Duodenal mucosa (tissue), 2 donors: ENCODE data around the gene TMEM97.
A peak's percentile ranks its signal among the peaks of the same experiment; 100 is the strongest.

Source experiments
- H3K27ac ChIP-seq: one replicate; pipeline ENCODE4 v1.7.0; 2013; ENCODE audit warnings: low read depth, low read length
- H3K27me3 ChIP-seq, 2 donors: one replicate each; pipeline ENCODE4 v1.7.0; 2013; ENCODE audit warnings: low read length in 2 of 2, control low read depth in 1 of 2; ENCODE audit not compliant: insufficient read depth in 2 of 2, control insufficient read depth in 1 of 2
- H3K36me3 ChIP-seq, 2 donors: one replicate each; pipeline ENCODE4 v1.7.0; 2013; ENCODE audit warnings: low read length in 2 of 2, control low read depth in 1 of 2; ENCODE audit not compliant: insufficient read depth in 2 of 2, control insufficient read depth in 1 of 2
- H3K4me1 ChIP-seq, 2 donors: one replicate each; pipeline ENCODE4 v1.7.0; 2013; ENCODE audit warnings: low read length in 2 of 2, control low read depth in 1 of 2; ENCODE audit not compliant: insufficient read depth in 2 of 2, control insufficient read depth in 1 of 2
- H3K4me3 ChIP-seq, 2 donors: one replicate each; pipeline ENCODE4 v1.7.0; 2013; ENCODE audit warnings: low read length in 2 of 2, low read depth in 1 of 2
- H3K9ac ChIP-seq, 2 donors: one replicate each; pipeline ENCODE4 v1.7.0; 2013; ENCODE audit warnings: low read length in 2 of 2, low read depth in 1 of 2
- H3K9me3 ChIP-seq, 2 donors: one replicate each; pipeline ENCODE4 v1.7.0; 2013; ENCODE audit warnings: low read length in 2 of 2, control low read depth in 1 of 2; ENCODE audit not compliant: control insufficient read depth in 1 of 2

TMEM97 gene

DNA sequence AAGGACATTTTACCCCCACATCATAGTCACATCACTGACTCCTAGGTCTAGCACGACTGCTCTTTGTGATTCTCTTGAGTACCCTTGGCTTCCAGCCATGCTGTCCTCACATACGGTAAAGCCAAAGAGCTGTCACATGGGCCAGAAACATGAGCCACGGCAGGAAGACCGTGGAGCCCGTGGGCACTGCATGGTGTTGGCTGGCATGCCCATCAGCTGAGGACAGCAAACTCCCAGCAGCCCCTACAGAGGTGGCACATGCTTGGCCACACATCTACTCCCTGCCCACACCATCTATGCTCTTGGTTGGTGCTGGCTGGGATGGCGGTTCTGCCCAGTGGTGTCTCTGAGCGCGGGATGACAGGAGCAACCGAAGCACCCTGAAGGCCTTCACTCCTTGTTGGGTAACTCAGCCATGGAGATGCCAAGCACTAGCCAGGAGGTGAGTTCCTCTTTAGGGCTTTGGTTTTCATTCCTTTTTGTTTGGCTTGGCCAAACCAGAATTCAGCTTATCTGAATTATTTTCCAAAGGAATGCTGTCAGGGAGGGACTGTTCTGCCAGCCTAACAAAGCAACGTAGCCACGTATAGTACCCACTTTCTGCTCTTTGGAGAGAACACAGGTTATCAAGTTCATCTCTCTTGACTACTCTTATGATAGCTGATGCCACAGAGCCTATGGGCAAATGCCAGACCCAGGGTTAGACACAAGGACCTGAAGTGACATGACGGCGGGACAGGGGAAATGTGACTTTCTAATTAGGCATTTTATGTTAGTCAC, 26.6 kb downstream of the TMEM97 start:
- Histone ChIP-seq H3K36me3 (peaks cover 63 to 93% of the 10 kb centered on the region in 2 donors), H3K27ac (no peak overlapping the region), H3K27me3 (no peaks in the 10 kb centered on the region), H3K9me3 (no peaks in the 10 kb centered on the region), H3K9ac (no peak overlapping the region), H3K4me3 (no peak overlapping the region), H3K4me1 (no peaks in the 10 kb centered on the region)

DNA sequence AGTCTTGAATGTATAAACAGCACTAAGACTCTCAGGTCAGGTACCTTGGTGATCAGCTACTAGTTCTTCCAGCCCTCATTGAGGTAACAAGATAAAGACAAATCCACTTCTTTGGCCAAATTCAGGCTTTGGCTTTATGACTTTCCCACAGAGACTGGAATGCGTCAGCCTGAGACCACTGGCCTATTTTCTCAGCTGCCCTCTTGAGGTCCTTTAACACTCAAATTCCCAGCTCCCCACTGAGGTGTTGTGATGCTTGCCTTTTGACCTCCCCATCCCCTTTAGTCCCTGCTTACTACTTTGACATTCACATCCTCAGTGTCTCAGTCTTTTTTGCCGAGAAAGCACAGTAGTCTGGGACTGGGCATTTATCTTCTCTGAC, 27.2 kb downstream of the TMEM97 start:
- Histone ChIP-seq H3K27ac (no peak overlapping the region), H3K4me1 (no peaks in the 10 kb centered on the region), H3K4me3 (no peak overlapping the region), H3K27me3 (no peaks in the 10 kb centered on the region), H3K9me3 (no peaks in the 10 kb centered on the region), H3K9ac (no peak overlapping the region), H3K36me3 (peaks cover 66 to 94% of the 10 kb centered on the region in 2 donors)

DNA sequence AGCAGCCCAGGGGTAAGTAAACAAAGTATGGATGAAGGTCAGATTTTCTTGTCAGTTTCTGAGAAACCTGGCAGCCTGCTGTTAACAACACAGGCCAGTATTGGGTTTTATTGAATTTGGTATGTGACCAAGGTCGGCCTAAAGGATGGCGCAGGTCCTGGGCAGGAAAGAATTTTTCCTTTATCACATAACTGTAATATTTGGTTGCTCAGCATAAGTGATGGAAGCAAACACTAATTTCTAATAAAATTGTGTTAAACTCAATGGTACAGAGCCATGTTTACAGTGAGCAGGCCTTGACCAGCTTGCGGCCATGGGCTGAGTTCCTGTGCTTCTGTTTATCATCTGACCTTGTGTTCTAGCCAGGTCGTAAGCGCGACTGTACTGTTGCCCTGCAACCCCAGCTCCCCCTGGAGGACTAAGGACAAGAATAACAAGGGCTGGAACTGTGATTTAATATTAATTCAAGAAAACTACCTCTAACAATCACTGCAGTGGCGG, 27.8 kb downstream of the TMEM97 start:
- H3K27ac ChIP-seq, result peak overlapping the region; percentile 14

DNA sequence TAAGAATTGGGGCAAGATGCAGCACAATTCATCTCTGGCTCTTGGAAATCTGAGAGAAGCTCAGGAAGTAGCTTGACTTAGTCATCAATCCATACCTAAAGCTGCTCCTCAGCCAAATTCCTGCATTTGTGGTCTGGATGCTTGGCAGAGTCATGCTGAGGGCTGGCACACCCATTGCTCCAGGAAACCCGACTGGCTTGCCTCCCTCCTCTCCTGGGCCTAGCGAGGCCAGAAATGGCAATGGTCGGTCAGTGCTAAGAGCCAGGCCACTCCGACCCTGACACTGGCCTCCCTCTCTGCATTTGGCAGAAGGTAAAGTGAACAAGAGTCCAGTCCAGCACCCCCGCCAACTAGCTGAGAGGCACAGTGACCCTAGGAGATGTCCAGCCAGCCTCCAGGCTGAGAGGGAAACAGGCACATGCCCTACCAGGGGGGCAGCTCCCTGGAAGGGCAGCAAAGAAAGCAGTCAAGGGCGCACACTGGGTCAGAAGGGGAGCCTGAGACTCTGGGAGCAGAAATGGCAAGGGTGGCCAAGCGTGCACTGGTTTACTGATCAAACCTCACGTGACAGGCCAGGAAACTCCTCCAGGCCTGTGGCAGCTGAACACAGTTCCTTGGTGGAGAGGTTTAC, 28.4 kb downstream of the TMEM97 start:
- H3K9ac ChIP-seq, result no peak overlapping the region
- H3K4me1 ChIP-seq, result no peaks in the 10 kb centered on the region
- peaks cover 62 to 90% of the 10 kb centered on the region in 2 donors for H3K36me3 ChIP-seq
- H3K4me3 ChIP-seq, result no peak overlapping the region
- no peaks in the 10 kb centered on the region for H3K9me3 ChIP-seq
- no peaks in the 10 kb centered on the region for H3K27me3 ChIP-seq
- H3K27ac ChIP-seq, result no peak overlapping the region

More for the DNA sequence above, 27.8 kb downstream of the TMEM97 start:
- no peaks in the 10 kb centered on the region for H3K27me3 ChIP-seq
- H3K9ac ChIP-seq, result no peak overlapping the region
- H3K36me3 ChIP-seq, result peaks cover 66 to 94% of the 10 kb centered on the region in 2 donors
- no peaks in the 10 kb centered on the region for H3K9me3 ChIP-seq
- no peaks in the 10 kb centered on the region for H3K4me1 ChIP-seq
- no peak overlapping the region for H3K4me3 ChIP-seq

DNA sequence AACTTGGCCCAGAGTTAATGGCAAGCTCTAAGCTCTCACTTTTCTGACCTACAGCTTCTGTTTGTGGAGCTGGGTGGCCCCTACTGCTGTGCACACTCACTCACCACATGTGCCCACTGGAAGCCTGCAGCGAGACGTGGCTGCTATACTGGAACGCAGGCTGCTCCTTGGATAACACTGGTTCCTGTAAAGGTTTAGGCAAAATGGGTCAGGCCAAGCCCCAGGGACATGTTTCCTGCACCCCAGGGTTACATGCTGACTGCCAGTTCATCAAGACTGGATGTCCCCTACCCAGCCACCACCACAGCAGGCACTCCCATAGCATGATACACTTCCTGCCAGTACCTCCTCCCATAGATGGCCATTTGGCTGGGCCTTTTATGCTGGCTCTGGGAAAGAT, 30.0 kb downstream of the TMEM97 start:
- Histone ChIP-seq H3K4me1 (no peaks in the 10 kb centered on the region), H3K9ac (no peak overlapping the region), H3K36me3 (peaks cover 63 to 86% of the 10 kb centered on the region in 2 donors), H3K27ac (no peak overlapping the region), H3K27me3 (no peaks in the 10 kb centered on the region), H3K4me3 (no peak overlapping the region), H3K9me3 (no peaks in the 10 kb centered on the region)

DNA sequence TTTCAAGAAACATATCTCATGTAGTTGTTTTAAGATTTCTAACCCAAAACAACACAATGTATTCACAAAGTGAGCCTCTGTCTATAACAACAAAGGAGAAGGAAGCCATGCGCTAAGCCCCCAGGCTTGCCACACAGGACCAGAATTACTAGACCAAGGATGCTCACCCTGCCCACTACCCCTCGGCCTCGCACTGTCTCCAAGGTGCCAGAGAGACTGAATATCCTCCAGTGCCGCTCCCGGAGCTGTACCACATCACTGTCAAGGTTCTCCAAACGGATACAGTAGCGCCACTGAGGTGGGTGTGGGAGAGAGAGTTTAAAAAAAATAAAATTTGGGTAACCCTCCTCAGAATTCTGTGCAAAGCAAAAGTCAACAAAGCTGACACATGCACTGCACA, 31.3 kb downstream of the TMEM97 start:
- Histone ChIP-seq H3K9ac (no peak overlapping the region), H3K36me3 (peaks cover 64 to 84% of the 10 kb centered on the region in 2 donors), H3K4me3 (no peak overlapping the region), H3K27me3 (no peaks in the 10 kb centered on the region), H3K27ac (no peak overlapping the region), H3K4me1 (no peaks in the 10 kb centered on the region), H3K9me3 (no peaks in the 10 kb centered on the region)

DNA sequence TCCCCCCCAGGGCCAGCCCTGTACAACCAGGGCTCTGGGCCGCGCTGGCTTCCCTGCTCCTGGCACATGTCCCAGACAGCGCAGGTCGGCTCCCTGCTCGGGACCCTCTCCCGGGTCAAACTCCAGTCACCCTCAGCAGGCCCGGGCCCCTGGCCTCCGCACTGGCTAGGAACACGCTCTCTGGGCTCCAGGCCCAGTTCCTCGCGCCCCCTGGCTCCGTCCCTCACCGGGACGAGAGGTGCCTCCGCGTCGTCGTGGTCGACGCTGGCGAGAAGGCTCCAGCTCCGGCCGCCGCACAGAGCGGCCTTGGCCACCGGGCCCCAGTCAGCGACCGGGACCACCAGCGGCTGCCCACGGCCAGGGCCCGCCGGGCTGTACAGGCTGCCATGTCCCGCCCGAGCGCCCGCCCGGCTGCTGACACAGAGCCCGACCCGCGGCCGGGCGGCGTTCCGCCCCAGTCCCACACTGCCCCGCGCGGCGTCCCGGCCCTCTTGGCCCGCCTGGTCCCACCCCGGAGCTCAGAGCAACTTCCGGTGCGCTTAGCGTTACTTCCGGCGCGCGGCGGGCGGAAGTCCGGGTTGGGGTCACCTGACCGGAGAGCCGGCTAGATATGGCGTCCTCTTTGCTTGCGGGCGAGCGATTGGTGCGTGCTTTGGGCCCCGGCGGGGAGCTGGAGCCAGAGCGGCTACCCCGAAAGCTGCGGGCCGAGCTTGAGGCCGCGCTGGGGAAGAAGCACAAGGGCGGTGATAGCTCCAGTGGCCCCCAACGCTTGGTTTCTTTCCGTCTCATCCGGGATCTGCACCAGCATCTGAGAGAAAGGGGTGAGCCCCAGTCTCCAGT, 38.3 kb downstream of the TMEM97 start, which contains the start of gene POLDIP2:
Gene POLDIP2, minus strand, starts transcription at position 467 of the 840 bp plus-strand sequence. Its CDS starts 79 bp downstream, at position 388.
- H3K4me3 ChIP-seq, result peak within 1 kb of the TSS; percentile 76 to 94
- H3K4me1 ChIP-seq, result peaks cover 19 to 26% of the 10 kb centered on the region in 2 donors
- H3K27me3 ChIP-seq, result no peaks in the 10 kb centered on the region
- peaks cover 26 to 50% of the 10 kb centered on the region in 2 donors for H3K36me3 ChIP-seq
- H3K27ac ChIP-seq, result peak within 1 kb of the TSS; percentile 76
- no peaks in the 10 kb centered on the region for H3K9me3 ChIP-seq
- peak within 1 kb of the TSS; percentile 86 to 95 for H3K9ac ChIP-seq

- H3K27me3 ChIP-seq, result no peaks in the 10 kb centered on the region
- H3K9ac ChIP-seq, result peak overlapping the region; percentile 66 to 86
- no peaks in the 10 kb centered on the region for H3K9me3 ChIP-seq
- H3K4me1 ChIP-seq, result peaks cover 19 to 26% of the 10 kb centered on the region in 2 donors
- H3K27ac ChIP-seq, result no peak overlapping the region
- peak overlapping the region; percentile 76 to 94 for H3K4me3 ChIP-seq
- peaks cover 26 to 53% of the 10 kb centered on the region in 2 donors for H3K36me3 ChIP-seq
These were observed 38.8 kb downstream of the TMEM97 start for GRCh38 chr17:28357901-28358197.

GRCh38 chr17:28363186-28363585, 44.2 kb downstream of the TMEM97 start:
- Histone ChIP-seq H3K4me1 (peaks cover 6% of the 10 kb centered on the region in 2 donors), H3K4me3 (no peak overlapping the region), H3K27me3 (no peaks in the 10 kb centered on the region), H3K36me3 (peaks cover 20 to 53% of the 10 kb centered on the region in 2 donors), H3K27ac (no peak overlapping the region), H3K9me3 (no peaks in the 10 kb centered on the region), H3K9ac (no peak overlapping the region)
